H1 (cell line): Measurements from ENCODE around the gene ARHGAP22. TPM values are rescaled to one million over a fixed set of nuclear protein-coding genes. Genes with fewer than 3 reads are reported as not detected.

Experiments
- CTCF ChIA-PET: fragments of 300-600 bp; sonication (Branson Sonifier 250); formaldehyde crosslinking; loops from one replicate; lab custom pipeline; 2021; ENCODE audit not compliant: partially characterized antibody; lab: Charles Lee
- POLR2A ChIA-PET: fragments of 300-600 bp; sonication (Branson Sonifier 250); formaldehyde crosslinking; loops from one replicate; lab custom pipeline; 2021; ENCODE audit warnings: inconsistent platforms; ENCODE audit not compliant: partially characterized antibody; lab: Charles Lee
- DNase-seq, 2 experiments: peaks; one replicate each; pipeline versions ENCODE4 v3.0.0 to v3.0.0-alpha.2; 2010 to 2022; ENCODE audit warnings: low spot score in 2 of 2, low read depth in 1 of 2, mixed read lengths in 1 of 2
- FAIRE-seq: peaks from 2 replicates; lab custom pipeline; 2011; peaks lifted over from hg19 to GRCh38; lab: Jason Lieb, UNC
- H2AFZ ChIP-seq: 2 replicates; pipeline ENCODE4 v1.8.1; 2012; ENCODE audit warnings: low read length, inconsistent platforms
- H2AK5ac ChIP-seq: 2 replicates; pipeline ENCODE4 v1.6.1; 2013; ENCODE audit warnings: low read depth, low read length
- H2BK120ac ChIP-seq: replicated peaks from 2 replicates; pipeline ENCODE3; 2013; ENCODE audit warnings: low read depth, low read length, inconsistent platforms
- H2BK12ac ChIP-seq: 2 replicates; pipeline ENCODE4 v1.6.1; 2013; ENCODE audit warnings: low read depth, low read length
- H2BK15ac ChIP-seq: 2 replicates; pipeline ENCODE4 v1.6.1; 2013; ENCODE audit warnings: low read length
- H2BK20ac ChIP-seq: 2 replicates; pipeline ENCODE4 v1.6.1; 2013; ENCODE audit warnings: low read length
- H2BK5ac ChIP-seq: 2 replicates; pipeline ENCODE4 v1.6.1; 2013; ENCODE audit warnings: low read depth, low read length
- H3K14ac ChIP-seq: 2 replicates; pipeline ENCODE4 v1.6.1; 2013; ENCODE audit warnings: inconsistent platforms; ENCODE audit not compliant: insufficient read length
- H3K18ac ChIP-seq: 2 replicates; pipeline ENCODE4 v1.6.1; 2013; ENCODE audit warnings: low read length; ENCODE audit errors: extremely low read depth
- H3K23ac ChIP-seq: 2 replicates; pipeline ENCODE4 v1.6.1; 2013; ENCODE audit warnings: inconsistent platforms; ENCODE audit not compliant: insufficient read length
- H3K23me2 ChIP-seq: 2 replicates; pipeline ENCODE4 v1.6.1; 2013; ENCODE audit warnings: low read depth, low read length
- H3K27ac ChIP-seq: 2 replicates; pipeline ENCODE4 v1.6.1; 2011; ENCODE audit warnings: low read depth, low read length, inconsistent platforms
- H3K27me3 ChIP-seq, 4 experiments: replicated peaks in 1 of 4; 1 replicate in 1 of 4; 2 replicates in 3 of 4; pipeline versions ENCODE4 v1.6.1 to v1.8.1; 2011 to 2013; ENCODE audit warnings: low read length in 3 of 4, mild to moderate bottlenecking in 3 of 4, inconsistent platforms in 2 of 4, mixed read lengths in 2 of 4, moderate library complexity in 1 of 4; ENCODE audit not compliant: control insufficient read depth in 3 of 4, insufficient read depth in 3 of 4; ENCODE audit errors: extremely low read depth in 1 of 4
- H3K36me3 ChIP-seq, 4 experiments: 2 replicates each; pipeline versions ENCODE4 v1.6.1 to v1.8.1; 2011 to 2013; ENCODE audit warnings: mild to moderate bottlenecking in 4 of 4, low read length in 3 of 4, moderate library complexity in 2 of 4, control low read depth in 1 of 4, inconsistent platforms in 1 of 4; ENCODE audit not compliant: insufficient read depth in 4 of 4, control insufficient read depth in 2 of 4
- H3K4ac ChIP-seq: replicated peaks from 2 replicates; pipeline ENCODE3; 2013; ENCODE audit warnings: low read length, low read depth, mixed read lengths, inconsistent platforms; ENCODE audit not compliant: insufficient read length
- H3K4me1 ChIP-seq, 4 experiments: replicated peaks in 1 of 4; 1 replicate in 1 of 4; 2 replicates in 3 of 4; pipeline versions ENCODE4 v1.6.1 to v1.8.1; 2011 to 2013; ENCODE audit warnings: low read length in 3 of 4, inconsistent platforms in 2 of 4, mixed read lengths in 1 of 4; ENCODE audit not compliant: insufficient read depth in 4 of 4, control insufficient read depth in 3 of 4
- H3K4me2 ChIP-seq, 2 experiments: 2 replicates each; pipeline versions ENCODE4 v1.6.1 to v1.8.1; 2011 to 2013; ENCODE audit warnings: low read depth in 2 of 2, low read length in 2 of 2, control low read depth in 1 of 2, inconsistent platforms in 1 of 2, mild to moderate bottlenecking in 1 of 2; ENCODE audit not compliant: insufficient read depth in 1 of 2
- H3K4me3 ChIP-seq, 4 experiments: fragments of 200-600, 300-600 bp in 1 of 4; sonication (generic), shearing (Covaris generic), sonication (Bioruptor Twin) in 1 of 4; 2 replicates each; pipeline versions ENCODE4 v1.5.1 to v1.8.1; 2011 to 2016; ENCODE audit warnings: low read length in 4 of 4, low read depth in 3 of 4, control low read depth in 2 of 4, inconsistent platforms in 2 of 4, mild to moderate bottlenecking in 2 of 4, mixed read lengths in 1 of 4, moderate library complexity in 1 of 4; ENCODE audit not compliant: insufficient read depth in 2 of 4; ENCODE audit errors: extremely low read depth in 1 of 4
- H3K56ac ChIP-seq: replicated peaks from 2 replicates; pipeline ENCODE3; 2013; ENCODE audit warnings: low read depth, mild to moderate bottlenecking, mixed read lengths, low read length, inconsistent platforms; ENCODE audit not compliant: insufficient read length
- H3K79me1 ChIP-seq: 2 replicates; pipeline ENCODE4 v1.6.1; 2013; ENCODE audit warnings: low read depth, low read length, control low read depth
- H3K79me2 ChIP-seq, 2 experiments: 2 replicates each; pipeline versions ENCODE4 v1.6.1 to v1.8.1; 2012 to 2013; ENCODE audit warnings: low read length in 2 of 2, mild to moderate bottlenecking in 2 of 2, inconsistent platforms in 1 of 2; ENCODE audit not compliant: insufficient read depth in 2 of 2, control insufficient read depth in 1 of 2
- H3K9ac ChIP-seq, 4 experiments: replicated peaks in 1 of 4; 1 replicate in 1 of 4; 2 replicates in 3 of 4; pipeline versions ENCODE4 v1.6.1 to v1.8.1; 2011 to 2013; ENCODE audit warnings: low read depth in 3 of 4, low read length in 3 of 4, control low read depth in 2 of 4, mild to moderate bottlenecking in 2 of 4, moderate library complexity in 2 of 4, inconsistent platforms in 1 of 4; ENCODE audit errors: extremely low read depth in 1 of 4
- H3K9me3 ChIP-seq, 2 experiments: 2 replicates each; pipeline versions ENCODE4 v1.6.1 to v1.8.1; 2012 to 2013; ENCODE audit warnings: mild to moderate bottlenecking in 2 of 2, moderate library complexity in 2 of 2, control low read depth in 1 of 2, inconsistent platforms in 1 of 2, low read depth in 1 of 2, low read length in 1 of 2, mixed read lengths in 1 of 2; ENCODE audit not compliant: insufficient read depth in 2 of 2
- H4K20me1 ChIP-seq, 2 experiments: replicated peaks in 1 of 2; 2 replicates each; pipeline versions ENCODE3 to v1.8.1; 2011 to 2013; ENCODE audit warnings: inconsistent platforms in 2 of 2, low read length in 2 of 2, mild to moderate bottlenecking in 1 of 2; ENCODE audit not compliant: insufficient read depth in 2 of 2, control insufficient read depth in 1 of 2
- H4K5ac ChIP-seq: 2 replicates; pipeline ENCODE4 v1.6.1; 2013; ENCODE audit warnings: low read length, low read depth, mixed read lengths, inconsistent platforms; ENCODE audit not compliant: insufficient read length
- H4K8ac ChIP-seq: 2 replicates; pipeline ENCODE4 v1.8.0; 2013; ENCODE audit warnings: mild to moderate bottlenecking, moderate library complexity, low read length, inconsistent platforms; ENCODE audit not compliant: insufficient read depth; ENCODE audit errors: extremely low read depth
- H4K91ac ChIP-seq: replicated peaks from 2 replicates; pipeline ENCODE3; 2013; ENCODE audit warnings: low read length, mixed read lengths, inconsistent platforms; ENCODE audit not compliant: insufficient read length
- ASH2L ChIP-seq: fragments of 200-600, 300-600 bp; sonication (generic); IDR thresholded peaks from one replicate; pipeline ENCODE4 v1.7.1; 2017; ENCODE audit warnings: low read length
- CBX5 ChIP-seq: fragments of 300-800, 300-1000 bp; sonication (generic); IDR thresholded peaks from 2 replicates; pipeline ENCODE4 v1.7.1; 2016; ENCODE audit warnings: antibody characterized with exemption, low read length, low read depth
- HDAC2 ChIP-seq, 2 experiments: fragments of 300-600 bp in 1 of 2; sonication (generic) in 1 of 2; IDR thresholded peaks; 2 replicates each; pipeline ENCODE4 v1.6.1; 2011 to 2012; ENCODE audit warnings: low read depth in 2 of 2, low read length in 2 of 2, mild to moderate bottlenecking in 2 of 2, moderate library complexity in 2 of 2, borderline replicate concordance in 1 of 2, inconsistent platforms in 1 of 2
- HDAC6 ChIP-seq: IDR thresholded peaks from one replicate; pipeline ENCODE4 v1.7.1; 2012; ENCODE audit warnings: low read depth, mild to moderate bottlenecking, inconsistent platforms, low read length, moderate library complexity
- JUN ChIP-seq: IDR thresholded peaks from 2 replicates; pipeline ENCODE4 v1.6.1; 2011; ENCODE audit warnings: low read depth, mild to moderate bottlenecking, improper control_type of control experiment, low read length
- RBBP5 ChIP-seq: IDR thresholded peaks from 2 replicates; pipeline ENCODE4 v1.7.1; 2012; ENCODE audit warnings: low read depth, mild to moderate bottlenecking, inconsistent platforms, low read length, moderate library complexity, borderline replicate concordance
- SAP30 ChIP-seq: fragments of 300-600 bp; sonication (generic); IDR thresholded peaks from 2 replicates; pipeline ENCODE4 v1.7.1; 2012; ENCODE audit warnings: low read length, moderate library complexity, mild to moderate bottlenecking, inconsistent platforms; ENCODE audit not compliant: insufficient read depth, insufficient replicate concordance
- SRF ChIP-seq: IDR thresholded peaks from 2 replicates; pipeline ENCODE4 v1.6.1; 2011; ENCODE audit warnings: mild to moderate bottlenecking, low read depth, low read length, moderate library complexity
- TAF1 ChIP-seq: IDR thresholded peaks from 2 replicates; pipeline ENCODE4 v1.6.1; 2011; ENCODE audit warnings: mild to moderate bottlenecking, low read depth, low read length
- TEAD4 ChIP-seq: IDR thresholded peaks from 2 replicates; pipeline ENCODE4 v1.6.1; 2012; ENCODE audit warnings: low read depth, low read length, inconsistent platforms, mixed read lengths
- YY1 ChIP-seq: IDR thresholded peaks from 2 replicates; pipeline ENCODE4 v1.6.1; 2011; ENCODE audit warnings: low read depth, mild to moderate bottlenecking, low read length
- WGBS, 2 experiments: shearing (Covaris generic) in 1 of 2; methylation state at CpG; one replicate each; pipeline versions ENCODE4 v1.1.6 to v1.1.7; 2013 to 2015; ENCODE audit warnings: low lambda C conversion rate in 2 of 2, mixed read lengths in 2 of 2, inconsistent platforms in 1 of 2, low coverage in 1 of 2, missing lambda C conversion rate in 1 of 2; ENCODE audit not compliant: insufficient replicate concordance in 2 of 2, insufficient coverage in 1 of 2, insufficient read length in 1 of 2; ENCODE audit errors: extremely low coverage in 1 of 2, missing lambda C conversion rate in 1 of 2; 5-methylcytosine and 5-hydroxymethylcytosine counted together
- polyA plus RNA-seq, 7 experiments: library from polyadenylated mRNA; depleted of rRNA in 3 of 7; stranded (reverse) in 5 of 7; unstranded in 2 of 7; fragments of >200 nt in 5 of 7; fragments of 200-250 nt in 2 of 7; gene quantifications; 1 replicate in 5 of 7; 2 replicates in 1 of 7; 4 replicates in 1 of 7; pipeline versions ENCODE4 v1.2.1 to v1.2.3, GENCODE V29; 2011 to 2013; ENCODE audit warnings: missing spikeins in 2 of 7, mixed read lengths in 2 of 7
- total RNA-seq: library from RNA; stranded (reverse); fragmentation: NEBNext Ultra II Directional; extraction: Animal tissue kit (Norgen Biotek cat#: 25700); gene quantifications from 2 replicates; pipeline ENCODE4 v1.2.1, GENCODE V29; 2021

ARHGAP22 gene
- total and polyA plus RNA-seq, 2 of the 8 experiments (the other 6 are each of a cell fraction or from before 2014, with no cell fraction given): 3.6 to 11.2 TPM

- Histone ChIP-seq H3K4me3 (peak overlapping the region; percentile 16 to 57 (median 27); a peak in 5 of 8 replicates), H2BK15ac (no peak overlapping the region), H2BK20ac (peak overlapping the region; percentile 84), H2BK120ac (no peak overlapping the region), H3K14ac (no peak overlapping the region), H3K27me3 (peaks cover 0 to 21% (median 15%) of the 10 kb centered on the region in 4 experiments; a peak in 6 of 7 replicates), H2AK5ac (no peak overlapping the region), H4K91ac (no peak overlapping the region), H2BK5ac (no peak overlapping the region), H3K23ac (no peak overlapping the region), H3K4me1 (peaks cover 0 to 17% (median 10%) of the 10 kb centered on the region in 4 experiments; a peak in 6 of 7 replicates), H2BK12ac (0 out of 2 replicates have a peak overlapping the region, but pooled peaks have one; percentile 2), H3K27ac (no peak overlapping the region), H3K4me2 (peak overlapping the region; percentile 71 to 78), H4K8ac (no peak overlapping the region; the same call in 1 of the 2 replicates), H4K20me1 (no peaks in the 10 kb centered on the region), H4K5ac (no peak overlapping the region), H3K23me2 (no peaks in the 10 kb centered on the region; the same call in 1 of the 2 replicates), H3K79me2 (no peaks in the 10 kb centered on the region), H3K18ac (no peak overlapping the region), H3K9me3 (no peaks in the 10 kb centered on the region), H3K9ac (no peak overlapping the region), H2AFZ (peak overlapping the region; percentile 72; the same call in 1 of the 2 replicates), H3K56ac (no peak overlapping the region), H3K36me3 (no peaks in the 10 kb centered on the region), H3K4ac (no peak overlapping the region), H3K79me1 (no peaks in the 10 kb centered on the region)
- FAIRE-seq (no peak), DNase-seq (no peak)
- POLR2A ChIA-PET: interaction anchor here (0.7 kb wide), 1 partner anchor 10 kb away, joined by 3 read pairs; no protein-coding TSS in a partner anchor
- CTCF ChIA-PET: interaction anchor here (1.2 to 7.5 kb wide), 5 partner anchors 10 to 80 kb away, joined by 3 to 172 read pairs (median 4); no protein-coding TSS in a partner anchor
- 61% methylated on average over 42 of the region's 42 CpGs; no CpG with 5 or more reads in 1 of the 2 experiments for WGBS, 2 experiments
- TF ChIP-seq HDAC6 (no peak), ASH2L (no peak), RBBP5 (no peak), TAF1 (no peak), SRF (no peak), JUN (no peak), SAP30 (no peak), TEAD4 (no peak), CBX5 (no peak), HDAC2 (IDR thresholded peaks at IDR 0.05; ENCODE audit: borderline replicate concordance in 1 of 2, low read depth in 2 of 2, low read length in 2 of 2) (no peak), YY1 (no peak)
These were observed 558 bp downstream of the ARHGAP22 start for GRCh38 chr10:48604039-48604990.
